Aorta (tissue), 5 donors: ENCODE measurements around the gene ASTN2. TPM values are rescaled to one million over a fixed set of nuclear protein-coding genes. Genes with fewer than 3 reads are reported as not detected.

Experiments used
- ATAC-seq: fragments of 200-7000 bp; cut with Tn5 transposase; one replicate; pipeline ENCODE4 v1.9.1; 2022; ENCODE audit warnings: moderate library complexity; ENCODE audit not compliant: low FRiP score
- DNase-seq, 2 donors: peaks; one replicate each; pipeline ENCODE4 v3.0.0-alpha.2; 2020
- H3K27ac ChIP-seq, 2 donors: one replicate each; pipeline ENCODE4 v1.5.1; 2013; ENCODE audit warnings: low read length in 2 of 2, mild to moderate bottlenecking in 2 of 2, moderate library complexity in 2 of 2, control low read depth in 1 of 2, inconsistent platforms in 1 of 2, low read depth in 1 of 2
- H3K27me3 ChIP-seq, 2 donors: one replicate each; pipeline ENCODE4 v1.6.1; 2013; ENCODE audit warnings: control low read depth in 1 of 2, low read length in 1 of 2, mild to moderate bottlenecking in 1 of 2, moderate library complexity in 1 of 2; ENCODE audit not compliant: insufficient read depth in 2 of 2, control insufficient read depth in 1 of 2
- H3K36me3 ChIP-seq, 2 donors: one replicate each; pipeline ENCODE4 v1.6.1; 2013; ENCODE audit warnings: control low read depth in 1 of 2, low read length in 1 of 2, mild to moderate bottlenecking in 1 of 2; ENCODE audit not compliant: insufficient read depth in 2 of 2, control insufficient read depth in 1 of 2
- H3K4me1 ChIP-seq, 2 donors: one replicate each; pipeline ENCODE4 v1.6.1; 2013; ENCODE audit warnings: low read length in 2 of 2, control low read depth in 1 of 2, mild to moderate bottlenecking in 1 of 2, moderate library complexity in 1 of 2; ENCODE audit not compliant: insufficient read depth in 2 of 2, control insufficient read depth in 1 of 2
- H3K4me3 ChIP-seq, 2 donors: one replicate each; pipeline ENCODE4 v1.5.1; 2013; ENCODE audit warnings: low read length in 2 of 2, control low read depth in 1 of 2, mild to moderate bottlenecking in 1 of 2
- H3K9me3 ChIP-seq: one replicate; pipeline ENCODE4 v1.6.1; 2013; ENCODE audit warnings: mild to moderate bottlenecking, low read length; ENCODE audit not compliant: control insufficient read depth
- WGBS, 2 donors: extraction: QIAGEN DNeasy Blood & Tissue Kit; methylation state at CpG; one replicate each; pipeline ENCODE4 v1.1.7; 2013; 5-methylcytosine and 5-hydroxymethylcytosine counted together
- intact Hi-C, 2 donors: fragments of 100-400 bp; cut with DNase I; formaldehyde crosslinking; loops; one replicate each; pipeline versions ENCODE4 v1.14.2 to v1.15.0; 2022
- polyA plus RNA-seq, 2 donors: library from polyadenylated mRNA; stranded (reverse); fragments of 200-250 nt; gene quantifications; one replicate each; pipeline ENCODE4 v1.2.3, GENCODE V29; 2013
- total RNA-seq, 2 donors: library from RNA; stranded (reverse); fragmentation: NEBNext Ultra II Directional; extraction: Animal tissue kit (Norgen Biotek cat#: 25700); gene quantifications; one replicate each; pipeline ENCODE4 v1.2.1, GENCODE V29; 2021
- donor health status: healthy with polysubstance abuse.
- donor health status: Bipolar disorder and iron deficiency.
- donor health status: DM: no; HTN: no; CAD: no.
- donor health status: DM: no; HTN: no; CAD: no.
- donor health status: DM: yes; HTN: yes; CAD: no.

ASTN2 gene
- total and polyA plus RNA-seq, 4 donors, result 1.0 to 7.5 (median 4.4) TPM

DNA sequence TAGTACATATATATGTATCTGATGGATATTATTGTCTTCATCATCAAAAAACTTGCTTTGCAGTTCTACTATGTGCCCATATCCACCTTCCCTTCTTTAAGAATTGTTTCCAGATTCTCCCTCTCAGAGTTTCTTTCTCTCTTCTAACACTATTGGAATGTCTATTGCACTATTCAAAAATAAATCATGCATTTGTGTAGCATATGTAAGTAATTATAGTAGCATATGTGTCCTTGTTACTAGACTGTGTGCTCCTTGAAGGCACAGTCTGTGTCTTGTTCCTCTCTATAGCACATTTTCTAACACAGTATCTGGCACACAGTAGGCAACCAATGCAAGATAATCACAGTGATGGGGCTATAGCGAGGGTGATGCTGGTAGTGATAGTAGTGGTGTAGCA is 771.2 kb downstream of the ASTN2 start:
- H3K4me1 ChIP-seq, result peaks cover 0 to 2% of the 10 kb centered on the region in 2 donors
- H3K9me3 ChIP-seq, result no peaks in the 10 kb centered on the region
- no peaks in the 10 kb centered on the region for H3K27me3 ChIP-seq
- intact Hi-C loops, result no loop called here
- H3K27ac ChIP-seq, result no peak overlapping the region
- no peak for DNase-seq
- no peak for ATAC-seq
- no peak overlapping the region for H3K4me3 ChIP-seq
- no peaks in the 10 kb centered on the region for H3K36me3 ChIP-seq
- 90 to 100% methylated on average over 1 of the region's 1 CpG for WGBS, 2 donors

DNA sequence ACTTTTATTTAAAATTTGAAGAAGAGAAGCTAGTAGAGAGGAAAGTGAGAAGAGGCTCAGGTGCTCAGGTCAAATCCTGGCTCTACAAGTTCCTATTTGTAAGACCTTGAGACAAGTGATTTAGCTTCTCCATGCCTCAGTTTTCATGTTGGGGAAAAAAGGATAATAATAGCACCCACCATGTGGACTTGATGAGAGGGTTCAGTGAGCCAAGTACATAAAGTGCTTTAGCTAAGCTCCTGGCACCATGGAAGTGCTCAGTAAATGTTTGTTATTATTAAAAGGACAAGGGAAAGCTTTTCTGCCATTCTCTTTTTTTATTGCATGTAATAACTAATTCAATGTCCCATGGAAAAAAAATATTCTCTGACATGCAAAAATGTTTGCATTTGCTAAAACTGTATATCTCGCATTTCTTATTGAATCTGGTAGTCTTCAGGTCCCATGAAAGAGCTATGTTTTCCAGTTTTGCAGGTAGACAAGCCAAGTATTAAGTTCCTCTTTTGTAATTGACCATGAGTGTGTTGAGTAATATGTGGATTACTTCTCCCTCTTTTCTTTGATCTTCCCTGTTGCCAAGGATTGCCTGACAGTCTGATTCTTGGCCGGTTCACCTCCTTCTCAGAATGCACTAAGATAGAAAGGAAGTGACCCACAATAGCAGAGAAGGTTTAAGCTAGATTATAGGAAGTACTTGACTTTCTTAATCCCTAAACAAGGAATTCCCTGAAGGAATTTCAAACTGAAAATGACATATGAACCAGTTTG is 773.4 kb downstream of the ASTN2 start:
- no peak for DNase-seq
- H3K27me3 ChIP-seq, result no peaks in the 10 kb centered on the region
- peaks cover 2% of the 10 kb centered on the region for H3K9me3 ChIP-seq
- H3K4me1 ChIP-seq, result peaks cover 0 to 2% of the 10 kb centered on the region in 2 donors
- no peak overlapping the region for H3K27ac ChIP-seq
- intact Hi-C loops, result no loop called here
- no peak for ATAC-seq
- H3K4me3 ChIP-seq, result no peak overlapping the region
- 74 to 95% methylated on average over 2 of the region's 2 CpGs for WGBS, 2 donors
- H3K36me3 ChIP-seq, result peaks cover 0 to 2% of the 10 kb centered on the region in 2 donors

DNA sequence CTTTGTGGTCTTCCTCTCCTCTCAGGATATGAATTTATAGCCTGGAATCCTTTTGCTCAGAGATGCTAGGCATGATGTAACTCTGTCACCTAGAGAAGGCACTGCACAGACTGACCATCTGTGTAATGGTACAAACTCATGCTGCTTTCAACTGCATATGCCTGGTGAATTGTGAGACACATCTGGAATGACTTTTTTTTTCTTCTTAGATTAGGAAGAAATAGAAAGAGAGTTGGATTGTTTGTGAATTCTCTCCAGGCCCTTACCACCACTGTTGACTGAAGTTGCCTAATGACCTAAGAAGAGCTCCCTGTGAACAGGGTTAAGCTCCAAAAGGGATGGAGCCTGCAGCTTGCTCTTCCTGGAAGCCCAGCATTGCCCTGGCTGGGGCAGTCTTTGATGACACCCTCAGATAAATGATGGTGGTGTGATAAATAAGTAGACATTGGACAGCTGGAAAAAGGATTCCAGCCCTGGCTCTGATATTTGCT is 775.6 kb downstream of the ASTN2 start:
- peaks cover 0 to 2% of the 10 kb centered on the region in 2 donors for H3K36me3 ChIP-seq
- DNase-seq, result no peak
- H3K27ac ChIP-seq, result no peak overlapping the region
- intact Hi-C loops, result no loop called here
- peak; percentile 58 for ATAC-seq
- H3K4me1 ChIP-seq, result peaks cover 0 to 2% of the 10 kb centered on the region in 2 donors
- no peak overlapping the region for H3K4me3 ChIP-seq
- H3K9me3 ChIP-seq, result peaks cover 2% of the 10 kb centered on the region
- H3K27me3 ChIP-seq, result no peaks in the 10 kb centered on the region

DNA sequence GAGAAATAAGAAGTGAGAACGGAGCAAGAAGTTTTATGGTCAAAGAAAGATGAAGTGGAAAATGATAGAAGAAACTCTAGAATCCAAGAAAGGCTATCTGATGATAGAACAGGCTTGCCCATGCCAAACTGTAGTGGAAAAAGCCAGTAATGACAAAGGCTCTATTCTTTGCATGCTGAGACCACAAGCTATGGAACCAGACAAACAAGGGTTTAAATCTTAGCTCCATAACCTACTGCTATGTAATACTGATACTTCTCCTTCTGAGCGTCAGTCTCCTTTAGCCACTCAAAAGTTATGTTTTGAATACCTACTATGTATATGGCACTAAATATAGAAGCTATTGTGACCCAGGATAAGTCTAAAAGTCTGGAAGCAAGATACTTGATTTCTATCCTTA is 778.9 kb downstream of the ASTN2 start:
- H3K36me3 ChIP-seq, result peaks cover 0 to 2% of the 10 kb centered on the region in 2 donors
- H3K4me3 ChIP-seq, result no peak overlapping the region
- peaks cover 2% of the 10 kb centered on the region for H3K9me3 ChIP-seq
- ATAC-seq, result no peak
- intact Hi-C loops, result no loop called here
- no peak overlapping the region for H3K27ac ChIP-seq
- H3K4me1 ChIP-seq, result no peaks in the 10 kb centered on the region
- H3K27me3 ChIP-seq, result no peaks in the 10 kb centered on the region
- no peak for DNase-seq
- 84 to 85% methylated on average over 2 of the region's 2 CpGs for WGBS, 2 donors

DNA sequence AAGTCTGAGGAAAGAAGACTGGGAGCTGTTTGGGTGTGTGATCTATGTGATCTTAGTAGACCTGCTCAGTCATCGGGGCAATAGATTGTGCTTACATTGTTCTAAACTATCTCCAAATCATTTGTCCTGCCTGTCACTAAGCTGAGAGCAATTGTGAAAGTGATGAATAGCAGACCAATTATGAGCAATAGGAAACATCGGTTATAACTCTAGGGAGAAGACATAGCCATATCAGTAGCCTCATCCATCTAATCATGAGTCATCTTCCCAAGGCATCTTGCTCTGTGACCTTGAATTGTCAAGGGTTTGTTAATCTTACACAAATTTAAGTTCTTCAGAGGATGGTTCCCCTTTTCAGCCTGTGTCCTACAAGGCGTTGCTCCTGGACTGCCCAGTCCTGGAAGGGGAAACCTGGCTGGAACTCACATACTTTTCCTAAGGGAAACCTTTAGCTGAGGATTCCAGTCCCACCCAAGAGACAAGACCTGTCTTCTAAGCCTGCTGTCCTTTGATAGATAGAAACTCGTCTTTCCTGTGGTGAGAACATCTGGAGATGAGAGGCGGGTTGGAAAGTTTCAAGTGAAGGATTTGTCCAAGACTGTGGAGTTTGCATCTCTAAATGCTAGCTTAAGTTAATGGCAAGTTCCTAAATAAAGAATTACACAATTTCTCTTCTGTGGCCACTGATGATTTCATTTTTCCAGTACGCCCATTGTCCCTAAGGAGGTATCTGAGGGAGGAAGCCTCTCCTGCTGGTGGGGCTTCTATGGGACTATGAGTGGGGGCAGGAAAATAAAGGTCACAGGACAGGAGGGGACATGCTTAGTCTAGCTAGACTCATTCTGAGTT is 781.6 kb downstream of the ASTN2 start:
- intact Hi-C loops, result no loop called here
- ATAC-seq (peak; percentile 68), DNase-seq (no peak)
- 80 to 84% methylated on average over 6 of the region's 6 CpGs for WGBS, 2 donors
- no peaks in the 10 kb centered on the region for H3K4me1 ChIP-seq
- peaks cover 0 to 2% of the 10 kb centered on the region in 2 donors for H3K36me3 ChIP-seq
- peaks cover 2% of the 10 kb centered on the region for H3K9me3 ChIP-seq
- H3K27me3 ChIP-seq, result no peaks in the 10 kb centered on the region
- no peak overlapping the region for H3K4me3 ChIP-seq
- H3K27ac ChIP-seq, result no peak overlapping the region

DNA sequence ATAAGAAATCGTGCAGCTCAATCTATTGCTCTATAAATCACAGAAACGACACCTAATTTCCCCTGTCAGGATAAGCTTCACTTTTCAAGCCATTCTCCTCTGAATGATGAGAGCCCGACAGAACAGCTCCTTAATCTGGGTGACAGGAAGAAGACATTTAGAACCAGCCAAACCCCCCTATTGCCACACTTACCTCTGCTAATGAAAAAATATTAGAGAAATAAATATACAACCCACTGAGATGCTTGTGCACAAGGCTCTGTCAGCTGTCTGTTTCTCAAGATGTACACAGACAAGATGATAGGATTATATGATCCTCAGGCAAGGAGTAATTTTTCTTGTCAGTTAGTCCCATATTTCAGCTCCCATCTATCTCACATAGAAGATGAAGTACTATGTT is 785.2 kb downstream of the ASTN2 start:
- Histone ChIP-seq H3K36me3 (no peaks in the 10 kb centered on the region), H3K4me1 (no peaks in the 10 kb centered on the region), H3K27ac (no peak overlapping the region), H3K9me3 (no peaks in the 10 kb centered on the region), H3K4me3 (no peak overlapping the region), H3K27me3 (peaks cover 0 to 1% of the 10 kb centered on the region in 2 donors)
- 70 to 71% methylated on average over 3 of the region's 3 CpGs for WGBS, 2 donors
- ATAC-seq (no peak), DNase-seq (no peak)
- intact Hi-C loops, result no loop called here

DNA sequence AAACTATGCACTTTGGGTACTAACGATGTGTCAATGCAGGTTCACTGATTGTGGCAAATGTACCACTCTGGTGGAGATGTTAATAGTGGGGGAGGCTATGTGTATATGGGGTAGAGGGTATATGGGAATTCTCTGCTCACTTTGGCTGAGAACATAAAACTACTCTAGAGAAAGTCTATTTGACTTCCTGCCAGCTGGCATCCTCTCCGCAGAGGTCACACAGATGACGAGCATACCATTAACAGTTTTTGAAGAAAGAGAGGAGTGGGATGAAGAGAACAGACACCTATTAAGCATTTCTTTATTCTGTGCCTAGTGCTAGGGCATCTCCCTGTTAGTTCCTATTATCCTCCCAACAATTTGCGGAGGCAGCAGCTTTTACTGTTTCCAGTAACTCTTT is 786.1 kb downstream of the ASTN2 start:
- Histone ChIP-seq H3K27ac (no peak overlapping the region), H3K4me1 (no peaks in the 10 kb centered on the region), H3K9me3 (no peaks in the 10 kb centered on the region), H3K27me3 (peaks cover 0 to 1% of the 10 kb centered on the region in 2 donors), H3K4me3 (no peak overlapping the region), H3K36me3 (no peaks in the 10 kb centered on the region)
- no peak for ATAC-seq
- intact Hi-C loops, result no loop called here
- no peak for DNase-seq
- 53 to 56% methylated on average over 4 of the region's 4 CpGs for WGBS, 2 donors

DNA sequence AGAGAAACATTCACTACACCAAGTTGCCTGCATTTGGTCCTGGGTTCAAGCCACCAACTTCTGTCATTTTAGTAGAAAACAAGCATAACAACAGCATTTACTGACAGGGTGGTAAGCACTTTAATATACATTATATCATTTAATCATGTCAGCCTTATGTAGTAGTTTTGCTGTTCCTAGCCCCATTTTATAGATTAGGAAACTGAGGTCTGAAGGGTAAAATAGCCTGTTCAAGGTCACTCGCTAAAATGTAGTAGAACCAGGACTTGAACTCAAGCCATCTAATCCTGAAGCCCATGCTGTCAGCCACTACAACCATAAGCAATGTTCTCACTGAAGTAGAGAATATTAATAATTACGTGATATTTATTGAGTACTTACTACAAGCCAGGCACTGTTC is 787.4 kb downstream of the ASTN2 start:
- intact Hi-C loops, result no loop called here
- no peaks in the 10 kb centered on the region for H3K36me3 ChIP-seq
- no peaks in the 10 kb centered on the region for H3K9me3 ChIP-seq
- peaks cover 0 to 1% of the 10 kb centered on the region in 2 donors for H3K27me3 ChIP-seq
- WGBS, 2 donors, result 98 to 100% methylated on average over 2 of the region's 2 CpGs
- DNase-seq (no peak), ATAC-seq (no peak)
- H3K4me1 ChIP-seq, result no peaks in the 10 kb centered on the region
- H3K27ac ChIP-seq, result no peak overlapping the region
- no peak overlapping the region for H3K4me3 ChIP-seq
